PC-9 (cell line): ENCODE measurements around the gene EHMT1. TPM values are rescaled to one million over a fixed set of nuclear protein-coding genes. Genes with fewer than 3 reads are reported as not detected.

Experiments used
- BruUV-seq: library from RNA; stranded (reverse); fragments of 400-500 nt; replicated peaks from 2 replicates; lab custom pipeline; 2021; lab: Mats Ljungman, UMichigan
- CTCF ChIA-PET: fragments of 300-600 bp; sonication (Branson Sonifier 250); formaldehyde crosslinking; loops from one replicate; lab custom pipeline; 2022; ENCODE audit warnings: antibody characterized with exemption; lab: Charles Lee
- POLR2A ChIA-PET: fragments of 300-600 bp; sonication (Branson Sonifier 250); formaldehyde crosslinking; loops from one replicate; lab custom pipeline; 2022; ENCODE audit warnings: antibody characterized with exemption; ENCODE audit not compliant: unreplicated experiment; lab: Charles Lee
- DNase-seq, 2 experiments: peaks; one replicate each; pipeline versions ENCODE4 v3.0.0 to v3.0.0-alpha.2; 2015 to 2022; ENCODE audit warnings: mixed read lengths in 1 of 2
- H2AFZ ChIP-seq: fragments of 200-600 bp; sonication (generic); 2 replicates; pipeline ENCODE4 v1.8.1; 2017; ENCODE audit warnings: antibody characterized with exemption
- H3F3A ChIP-seq: fragments of 200-600 bp; sonication (generic); 2 replicates; pipeline ENCODE4 v1.8.1; 2017; ENCODE audit warnings: antibody characterized with exemption, mild to moderate bottlenecking, low read depth; ENCODE audit not compliant: insufficient read depth
- H3K27ac ChIP-seq: fragments of 200-600 bp; sonication (generic); 2 replicates; pipeline ENCODE4 v1.6.1; 2016; ENCODE audit warnings: mixed run types
- H3K27me3 ChIP-seq: fragments of 200-600 bp; sonication (generic); 2 replicates; pipeline ENCODE4 v1.6.1; 2016; ENCODE audit warnings: low read depth, mixed run types; ENCODE audit not compliant: insufficient read depth
- H3K36me3 ChIP-seq: fragments of 200-600 bp; sonication (generic); 2 replicates; pipeline ENCODE4 v1.6.1; 2016; ENCODE audit warnings: low read depth, mixed run types
- H3K4me1 ChIP-seq: fragments of 200-600 bp; sonication (generic); replicated peaks from 2 replicates; pipeline ENCODE4 v1.6.1; 2016; ENCODE audit warnings: mixed run types; ENCODE audit not compliant: insufficient read depth
- H3K4me2 ChIP-seq: fragments of 200-600 bp; sonication (generic); 2 replicates; pipeline ENCODE4 v1.6.1; 2017; ENCODE audit warnings: mixed run types
- H3K4me3 ChIP-seq: fragments of 200-600 bp; sonication (generic); 2 replicates; pipeline ENCODE4 v1.6.1; 2016; ENCODE audit warnings: mixed run types
- H3K79me2 ChIP-seq: fragments of 200-600 bp; sonication (generic); 2 replicates; pipeline ENCODE4 v1.6.1; 2017; ENCODE audit warnings: low read depth, mixed run types
- H3K9me2 ChIP-seq: fragments of 200-600 bp; sonication (generic); 2 replicates; pipeline ENCODE4 v1.8.1; 2017; ENCODE audit warnings: mild to moderate bottlenecking; ENCODE audit not compliant: insufficient read depth
- H3K9me3 ChIP-seq: fragments of 200-600 bp; sonication (generic); 2 replicates; pipeline ENCODE4 v1.8.1; 2016; ENCODE audit warnings: low read depth; ENCODE audit not compliant: insufficient read depth
- H4K20me1 ChIP-seq: fragments of 200-600 bp; sonication (generic); 2 replicates; pipeline ENCODE4 v1.8.1; 2017; ENCODE audit not compliant: insufficient read depth
- CTCF ChIP-seq: fragments of 200-600 bp; sonication (generic); conservative IDR thresholded peaks from 2 replicates; pipeline ENCODE4 v1.6.1; 2017; ENCODE audit warnings: mixed run types, antibody characterized with exemption, mild to moderate bottlenecking, moderate library complexity
- EZH2 ChIP-seq: fragments of 200-600 bp; sonication (generic); IDR thresholded peaks from 2 replicates; pipeline ENCODE4 v1.8.0; 2017; ENCODE audit warnings: antibody characterized with exemption, low read depth
- intact Hi-C: fragments of 100-400 bp; cut with micrococcal nuclease; formaldehyde crosslinking; loops from one replicate; pipeline ENCODE4 v1.10.0; 2022; ENCODE audit not compliant: unreplicated experiment
- total RNA-seq: library from RNA; stranded (reverse); gene quantifications from 2 replicates; pipeline ENCODE4 v1.2.3, GENCODE V29; 2021

The EHMT1 gene
- total RNA-seq, 1 experiment from 2014 or later = 116 TPM

GRCh38 chr9:137648396-137648795, 29.6 kb downstream of the EHMT1 start:
- Histone ChIP-seq H3K36me3 (no peaks in the 10 kb centered on the region; the same call in 1 of the 2 replicates), H3F3A (no peaks in the 10 kb centered on the region), H3K27ac (no peak overlapping the region), H3K9me2 (no peaks in the 10 kb centered on the region), H3K9me3 (no peaks in the 10 kb centered on the region), H3K79me2 (peaks cover 61% of the 10 kb centered on the region), H4K20me1 (peaks cover 49% of the 10 kb centered on the region), H3K4me2 (no peak overlapping the region), H3K4me1 (no peaks in the 10 kb centered on the region), H3K27me3 (no peaks in the 10 kb centered on the region), H3K4me3 (no peak overlapping the region), H2AFZ (no peak overlapping the region)
- DNase-seq = no peak
- BruUV-seq = no TSS peak
- POLR2A ChIA-PET = no interaction called here
- intact Hi-C loops = no loop called here
- CTCF ChIA-PET = no interaction called here
- no peak for TF ChIP-seq EZH2
- TF ChIP-seq CTCF = no peak

GRCh38 chr9:137649553-137649952, 30.7 kb downstream of the EHMT1 start:
- H3F3A ChIP-seq = no peaks in the 10 kb centered on the region
- no peaks in the 10 kb centered on the region; the same call in 1 of the 2 replicates for H3K36me3 ChIP-seq
- intact Hi-C loops = no loop called here
- CTCF ChIA-PET = no interaction called here
- H3K4me3 ChIP-seq = no peak overlapping the region
- H2AFZ ChIP-seq = no peak overlapping the region
- DNase-seq = no peak
- H4K20me1 ChIP-seq = peaks cover 40% of the 10 kb centered on the region
- TF ChIP-seq EZH2 (no peak), CTCF (no peak)
- no peaks in the 10 kb centered on the region for H3K27me3 ChIP-seq
- no peaks in the 10 kb centered on the region for H3K4me1 ChIP-seq
- H3K4me2 ChIP-seq = no peak overlapping the region
- BruUV-seq = no TSS peak
- H3K79me2 ChIP-seq = peaks cover 54% of the 10 kb centered on the region
- H3K9me3 ChIP-seq = no peaks in the 10 kb centered on the region
- H3K27ac ChIP-seq = no peak overlapping the region
- POLR2A ChIA-PET = no interaction called here
- no peaks in the 10 kb centered on the region for H3K9me2 ChIP-seq

GRCh38 chr9:137650259-137650658, 31.5 kb downstream of the EHMT1 start:
- no peaks in the 10 kb centered on the region; the same call in 1 of the 2 replicates for H3K36me3 ChIP-seq
- no peaks in the 10 kb centered on the region for H3K27me3 ChIP-seq
- no peak for DNase-seq
- H3K9me2 ChIP-seq = no peaks in the 10 kb centered on the region
- TF ChIP-seq CTCF (no peak), EZH2 (no peak)
- H2AFZ ChIP-seq = no peak overlapping the region
- H3K9me3 ChIP-seq = no peaks in the 10 kb centered on the region
- peaks cover 53% of the 10 kb centered on the region for H3K79me2 ChIP-seq
- H3K4me1 ChIP-seq = no peaks in the 10 kb centered on the region
- CTCF ChIA-PET = no interaction called here
- POLR2A ChIA-PET = no interaction called here
- intact Hi-C loops = no loop called here
- H3K27ac ChIP-seq = no peak overlapping the region
- peaks cover 36% of the 10 kb centered on the region for H4K20me1 ChIP-seq
- H3K4me3 ChIP-seq = no peak overlapping the region
- no peak overlapping the region for H3K4me2 ChIP-seq
- no TSS peak for BruUV-seq
- no peaks in the 10 kb centered on the region for H3F3A ChIP-seq
